Stimulated activated effector memory CD8-positive, alpha-beta T cell treated with anti-CD3 and anti-CD28 coated beads, Interleukin-12 subunit alpha, Interleukin-12 subunit beta, amount 100 ng/mL, for 72 hours (primary cell): ENCODE results near the gene TFCP2L1.
A peak's percentile ranks its signal among the peaks of the same experiment; 100 is the strongest.
"Not testable (repeated sequence)": the region's sequence is repeated elsewhere in the genome, so short reads cannot be mapped to it uniquely, and the experiment has no call there.

Experiments
- ATAC-seq: fragments of 150-1000 bp; cut with Tn5 transposase; 2 replicates; pipeline ENCODE4 v1.10.0; 2021
- DNase-seq, 2 donors: peaks; one replicate each; pipeline ENCODE4 v3.0.0; 2021 to 2022; ENCODE audit warnings: low spot score in 2 of 2
- H3K27ac Mint-ChIP-seq: one replicate; pipeline ENCODE4 v1.8.0; 2022; ENCODE audit warnings: mild to moderate bottlenecking, mixed read lengths
- H3K36me3 Mint-ChIP-seq: one replicate; pipeline ENCODE4 v1.8.0; 2022; ENCODE audit warnings: mild to moderate bottlenecking, mixed read lengths
- H3K4me1 Mint-ChIP-seq: one replicate; pipeline ENCODE4 v1.8.0; 2022; ENCODE audit warnings: mixed read lengths
- H3K4me3 Mint-ChIP-seq: one replicate; pipeline ENCODE4 v1.8.0; 2022; ENCODE audit warnings: mild to moderate bottlenecking, mixed read lengths
- H3K9me3 Mint-ChIP-seq: one replicate; pipeline ENCODE4 v1.8.0; 2022; ENCODE audit warnings: mixed read lengths

TFCP2L1 gene

DNA sequence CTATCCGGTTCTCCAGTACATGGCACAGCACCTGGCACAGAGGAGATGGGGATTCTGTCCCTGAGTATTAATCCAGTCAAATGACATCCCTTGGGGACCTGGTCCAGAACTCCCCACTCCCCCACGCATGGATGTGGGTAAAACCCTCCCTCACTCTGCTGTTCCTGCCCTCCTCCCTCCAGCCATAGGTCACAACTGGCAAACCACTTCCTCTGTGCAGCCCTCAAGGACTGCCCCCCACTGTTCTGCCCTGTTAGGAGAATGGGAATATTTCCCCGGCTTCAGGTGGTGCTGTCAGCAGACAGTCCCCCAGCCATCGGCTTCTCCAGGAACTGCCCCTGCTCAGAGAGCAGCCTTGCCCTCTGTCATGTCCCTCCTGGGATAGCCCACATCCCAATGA, 1.5 kb upstream of the TFCP2L1 start:
- Mint-ChIP-seq H3K4me3 (no peak overlapping the region), H3K36me3 (no peaks in the 10 kb centered on the region), H3K27ac (no peak overlapping the region), H3K9me3 (no peaks in the 10 kb centered on the region), H3K4me1 (peaks cover 5% of the 10 kb centered on the region)
- ATAC-seq (no peak), DNase-seq (no peak)

DNA sequence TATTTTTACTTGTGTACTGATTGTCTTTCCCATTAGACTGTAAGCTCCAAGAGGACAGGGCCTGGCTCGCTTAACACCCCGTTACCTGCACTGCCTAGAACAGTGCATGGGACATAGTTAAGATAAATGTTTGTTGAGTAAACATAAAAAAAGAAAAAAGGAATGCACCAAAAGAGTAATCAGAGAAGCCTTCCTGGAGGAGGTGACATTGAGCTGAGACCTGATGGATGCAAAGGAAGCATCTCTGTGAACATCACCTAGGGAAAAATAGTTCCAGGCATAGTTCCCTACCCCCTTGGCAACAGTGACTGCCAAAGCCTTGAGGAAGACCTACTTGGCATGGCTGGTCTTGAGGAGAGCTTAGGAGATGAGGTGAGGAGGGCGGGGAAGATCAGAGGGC, 924 bp upstream of the TFCP2L1 start:
- Mint-ChIP-seq H3K4me3 (peak overlapping the region; percentile 59), H3K36me3 (no peaks in the 10 kb centered on the region), H3K9me3 (no peaks in the 10 kb centered on the region), H3K4me1 (peaks cover 5% of the 10 kb centered on the region), H3K27ac (no peak overlapping the region)
- ATAC-seq (no peak), DNase-seq (no peak)

DNA sequence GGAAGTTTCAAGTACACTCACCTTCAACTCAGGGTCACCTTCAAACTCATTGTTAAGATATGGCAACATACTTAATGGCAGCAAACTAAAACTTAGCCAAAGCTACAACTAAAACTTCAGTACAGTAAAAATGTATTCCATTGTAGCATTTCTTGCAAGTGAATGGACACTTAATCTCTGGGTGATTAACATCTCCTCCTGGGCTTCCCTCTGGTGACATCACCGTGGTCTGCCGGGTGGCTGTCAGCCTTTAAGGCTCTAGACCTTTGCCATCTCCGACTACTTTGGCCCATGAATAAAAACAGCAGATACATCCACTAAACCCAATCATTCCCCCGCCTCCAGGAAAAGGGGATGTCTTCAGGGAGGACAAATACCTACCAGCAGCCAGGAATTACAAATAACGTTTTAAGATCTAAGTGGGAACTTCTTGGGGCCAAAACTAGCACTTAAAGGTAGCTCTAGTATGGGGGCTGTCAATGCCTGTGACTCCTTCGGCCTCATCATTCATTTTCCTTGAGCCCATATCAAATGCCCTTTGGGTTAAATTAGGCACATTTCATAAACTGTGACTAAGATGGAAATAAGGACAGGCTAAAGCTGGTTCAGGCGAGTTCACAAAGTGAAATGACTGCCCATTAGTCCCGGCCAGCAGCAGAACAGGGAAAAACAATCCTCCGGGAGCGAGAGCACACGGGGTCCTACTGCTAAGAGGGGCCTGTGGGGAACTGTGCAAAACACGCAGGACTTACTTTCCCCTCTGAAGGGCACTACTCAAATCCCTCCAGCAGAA, 1.1 kb downstream of the TFCP2L1 start:
- Mint-ChIP-seq H3K36me3 (no peaks in the 10 kb centered on the region), H3K4me1 (peaks cover 5% of the 10 kb centered on the region), H3K27ac (no peak overlapping the region), H3K9me3 (no peaks in the 10 kb centered on the region), H3K4me3 (peak overlapping the region; percentile 53)
- no peak for ATAC-seq
- DNase-seq = no peak

DNA sequence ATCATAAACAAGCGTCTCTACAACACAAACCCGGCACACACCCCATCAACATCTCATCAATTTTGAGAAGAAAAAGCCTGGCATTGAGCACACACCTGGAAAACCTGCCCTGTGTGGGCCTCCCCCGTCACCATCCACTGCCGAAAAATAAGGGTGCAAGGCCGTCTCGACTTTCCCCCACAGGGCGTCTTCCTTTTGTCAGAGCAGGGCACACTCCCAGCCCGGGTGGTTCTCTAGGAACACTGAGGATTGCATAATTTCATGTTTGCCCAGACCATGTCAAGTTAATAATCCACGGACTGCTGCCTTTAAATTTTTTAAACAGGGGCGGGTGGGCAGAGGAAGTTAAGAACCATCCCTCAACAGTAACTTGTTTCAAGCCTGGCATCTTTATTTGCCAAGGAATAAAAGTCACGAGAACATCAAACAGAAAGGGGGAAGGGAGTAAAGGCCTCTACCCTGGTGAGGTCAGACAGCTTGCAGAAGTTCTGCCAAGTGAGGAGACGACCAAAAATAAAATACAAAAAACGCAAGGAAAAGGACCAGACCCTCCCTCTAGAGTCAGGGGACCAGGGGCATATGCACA, 2.1 kb downstream of the TFCP2L1 start:
- H3K4me1 Mint-ChIP-seq = peaks cover 5% of the 10 kb centered on the region
- DNase-seq (no peak), ATAC-seq (no peak)
- H3K4me3 Mint-ChIP-seq = no peak overlapping the region
- H3K36me3 Mint-ChIP-seq = no peaks in the 10 kb centered on the region
- no peak overlapping the region for H3K27ac Mint-ChIP-seq
- no peaks in the 10 kb centered on the region for H3K9me3 Mint-ChIP-seq

DNA sequence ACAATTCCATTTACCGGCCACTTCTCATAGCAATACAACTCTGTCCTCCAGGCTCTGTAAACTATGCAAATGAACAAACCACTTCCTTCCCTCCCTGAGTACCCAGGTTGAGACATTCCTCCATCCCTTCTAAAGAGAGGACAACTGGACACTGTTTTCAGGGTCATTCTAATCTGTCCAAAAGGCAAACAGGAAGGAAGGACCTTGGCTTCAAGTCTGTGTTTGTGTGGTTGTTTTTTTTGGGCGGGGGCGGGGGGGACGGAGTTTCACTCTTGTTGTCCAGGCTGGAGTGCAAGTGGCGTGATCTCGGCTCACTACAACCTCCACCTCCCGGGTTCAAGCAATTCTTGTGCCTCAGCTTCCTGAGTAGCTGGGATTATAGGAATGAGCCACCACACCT, 3.3 kb downstream of the TFCP2L1 start:
- no peaks in the 10 kb centered on the region for H3K9me3 Mint-ChIP-seq
- ATAC-seq (no peak), DNase-seq (no peak)
- no peak overlapping the region for H3K4me3 Mint-ChIP-seq
- no peaks in the 10 kb centered on the region for H3K36me3 Mint-ChIP-seq
- no peak overlapping the region for H3K27ac Mint-ChIP-seq
- peaks cover 5% of the 10 kb centered on the region for H3K4me1 Mint-ChIP-seq

DNA sequence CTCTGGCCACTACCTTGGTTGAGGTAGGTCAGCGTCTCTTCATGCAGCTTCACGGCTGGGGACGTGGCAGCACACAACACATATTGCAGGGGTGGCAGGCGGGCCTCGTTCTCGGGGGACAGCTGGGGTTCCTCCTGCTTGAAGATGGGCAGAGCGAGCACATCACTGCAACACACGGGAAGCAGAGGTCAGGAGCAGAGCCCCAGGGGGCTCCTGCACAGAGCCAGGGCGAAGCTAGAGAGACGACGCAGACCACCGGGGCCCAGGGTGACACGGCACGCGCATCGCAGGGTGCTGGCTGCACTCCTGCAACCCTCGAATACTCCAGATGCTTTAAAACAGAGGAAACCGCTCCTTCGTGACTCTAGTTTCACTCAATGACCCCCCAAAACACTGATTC, 3.9 kb downstream of the TFCP2L1 start:
- H3K27ac Mint-ChIP-seq = no peak overlapping the region
- no peak overlapping the region for H3K4me3 Mint-ChIP-seq
- no peaks in the 10 kb centered on the region for H3K36me3 Mint-ChIP-seq
- ATAC-seq (no peak), DNase-seq (no peak)
- no peaks in the 10 kb centered on the region for H3K9me3 Mint-ChIP-seq
- H3K4me1 Mint-ChIP-seq = peaks cover 5% of the 10 kb centered on the region

DNA sequence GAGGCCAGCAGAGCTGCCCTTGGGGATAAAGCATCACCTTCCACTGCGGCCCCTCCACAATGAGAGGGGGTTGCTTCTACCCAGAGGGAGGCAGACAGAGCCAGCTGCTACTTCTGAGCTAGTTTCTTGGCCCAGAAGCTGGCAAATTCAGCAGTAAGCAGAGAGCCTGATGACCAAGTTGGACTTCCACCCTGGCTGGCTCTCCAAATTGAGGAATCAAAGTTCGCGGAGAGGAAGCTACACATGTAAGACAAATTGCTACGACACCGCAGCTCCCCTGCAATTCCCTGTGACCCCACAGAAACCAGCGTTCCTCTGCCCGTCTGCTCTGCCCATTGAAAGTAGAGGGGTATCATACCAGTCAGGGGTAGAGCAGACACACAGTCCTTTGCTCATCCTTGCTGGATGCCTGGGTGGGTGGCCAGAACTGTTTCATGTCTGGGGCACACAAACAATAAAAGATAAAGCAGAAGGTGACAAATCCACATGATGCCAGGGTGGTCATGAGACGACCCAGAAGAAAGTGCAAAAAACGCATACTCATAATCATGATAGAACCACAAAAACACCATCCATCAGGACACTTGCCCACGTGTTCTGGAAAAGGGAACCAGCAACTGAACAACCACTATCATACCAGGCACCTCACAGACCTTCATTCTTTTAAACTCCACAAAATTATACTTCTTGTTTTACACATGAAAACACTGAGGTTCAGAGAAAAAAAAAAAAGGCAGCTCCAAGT, 5.4 kb downstream of the TFCP2L1 start:
- H3K9me3 Mint-ChIP-seq = no peaks in the 10 kb centered on the region
- no peak overlapping the region for H3K4me3 Mint-ChIP-seq
- ATAC-seq = no peak
- H3K4me1 Mint-ChIP-seq = peaks cover 5% of the 10 kb centered on the region
- H3K36me3 Mint-ChIP-seq = no peaks in the 10 kb centered on the region
- no peak overlapping the region for H3K27ac Mint-ChIP-seq
- no peak for DNase-seq

DNA sequence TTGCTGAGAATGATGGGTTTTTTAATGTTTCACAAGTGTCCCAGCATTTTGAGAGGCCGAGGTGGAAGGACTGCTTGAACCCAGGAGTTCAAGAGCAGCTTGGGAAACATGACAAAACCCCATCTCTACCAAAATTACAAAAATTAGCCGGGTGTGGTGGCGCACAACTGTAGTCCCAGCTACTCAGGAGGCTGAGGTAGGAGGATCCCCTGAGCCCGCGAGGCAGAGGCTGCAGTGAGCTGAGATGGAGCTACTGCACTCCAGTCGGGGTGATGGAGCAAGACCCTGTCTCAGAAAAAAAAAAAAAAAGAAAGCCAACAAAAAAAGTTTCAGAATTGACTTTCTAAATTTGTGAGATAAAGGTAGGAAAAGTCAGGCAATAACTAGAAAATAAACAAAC, 8.7 kb downstream of the TFCP2L1 start:
- no peaks in the 10 kb centered on the region for H3K9me3 Mint-ChIP-seq
- H3K27ac Mint-ChIP-seq = no peak overlapping the region
- H3K4me1 Mint-ChIP-seq = no peaks in the 10 kb centered on the region
- ATAC-seq (no peak), DNase-seq (no peak)
- H3K4me3 Mint-ChIP-seq = no peak overlapping the region
- no peaks in the 10 kb centered on the region for H3K36me3 Mint-ChIP-seq

DNA sequence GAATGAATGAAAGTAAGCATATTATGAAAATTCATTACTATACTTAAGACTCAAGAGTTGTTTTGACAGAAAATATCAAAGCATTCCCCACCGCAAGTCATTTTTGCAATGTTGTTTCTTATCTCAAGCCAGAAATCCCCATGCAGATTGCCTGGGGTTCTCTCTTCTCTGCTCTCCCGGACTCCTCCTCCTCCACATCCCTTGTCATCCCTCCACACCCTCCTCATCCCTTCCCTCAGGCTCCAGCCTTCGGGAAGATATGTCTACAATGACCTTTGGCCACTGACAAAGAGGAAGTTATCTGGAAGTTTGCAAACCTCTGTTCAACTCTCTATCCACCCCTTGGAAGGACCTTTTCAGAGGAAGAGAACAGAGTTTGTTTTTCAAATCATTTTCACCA, 11.9 kb downstream of the TFCP2L1 start:
- DNase-seq = no peak
- no peak for ATAC-seq
- H3K36me3 Mint-ChIP-seq = no peaks in the 10 kb centered on the region
- no peaks in the 10 kb centered on the region for H3K4me1 Mint-ChIP-seq
- no peak overlapping the region for H3K27ac Mint-ChIP-seq
- H3K9me3 Mint-ChIP-seq = no peaks in the 10 kb centered on the region
- H3K4me3 Mint-ChIP-seq = no peak overlapping the region

DNA sequence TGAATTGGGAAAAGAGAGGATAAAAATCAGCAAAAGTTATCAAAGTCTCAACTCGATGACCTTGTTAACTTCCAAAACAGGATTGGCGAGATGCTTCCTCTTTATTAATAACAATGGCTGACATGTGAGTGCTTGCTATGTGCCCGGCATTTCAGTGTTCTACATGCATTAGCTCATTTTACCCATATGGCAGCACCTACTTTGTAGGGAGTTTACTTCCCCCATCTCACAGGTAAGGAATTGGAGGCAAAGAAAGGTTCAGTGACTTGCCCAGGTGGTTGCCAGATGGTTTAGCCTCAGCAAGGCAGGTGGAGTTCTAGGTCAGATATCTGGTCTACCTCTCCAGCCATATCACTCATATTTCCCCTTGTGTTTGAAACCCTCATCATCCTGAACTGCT, 12.4 kb downstream of the TFCP2L1 start:
- H3K9me3 Mint-ChIP-seq = no peaks in the 10 kb centered on the region
- no peak overlapping the region for H3K27ac Mint-ChIP-seq
- ATAC-seq = no peak
- H3K4me3 Mint-ChIP-seq = no peak overlapping the region
- no peak for DNase-seq
- H3K4me1 Mint-ChIP-seq = no peaks in the 10 kb centered on the region
- H3K36me3 Mint-ChIP-seq = no peaks in the 10 kb centered on the region

DNA sequence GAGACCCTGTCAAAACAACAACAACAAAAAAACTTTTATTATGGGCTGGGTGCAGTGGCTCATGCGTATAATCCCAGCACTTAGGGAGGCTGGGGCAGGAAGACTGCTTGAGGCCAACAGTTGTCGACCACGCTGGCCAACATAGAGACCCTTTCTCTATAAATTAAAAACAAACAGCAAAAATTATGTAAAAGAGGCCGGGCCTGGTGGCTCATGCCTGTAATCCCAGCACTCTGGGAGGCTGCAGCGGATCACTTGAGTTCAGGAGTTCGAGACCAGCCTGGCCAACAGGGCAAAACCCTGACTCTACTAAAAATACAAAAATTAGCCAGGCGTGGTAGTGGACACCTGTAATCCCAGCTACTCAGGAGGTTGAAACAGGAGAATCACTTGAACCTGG, 15.6 kb downstream of the TFCP2L1 start:
- H3K27ac Mint-ChIP-seq, ATAC-seq, H3K36me3 Mint-ChIP-seq, DNase-seq, H3K4me1 Mint-ChIP-seq, H3K9me3 Mint-ChIP-seq, H3K4me3 Mint-ChIP-seq: not testable (repeated sequence)

DNA sequence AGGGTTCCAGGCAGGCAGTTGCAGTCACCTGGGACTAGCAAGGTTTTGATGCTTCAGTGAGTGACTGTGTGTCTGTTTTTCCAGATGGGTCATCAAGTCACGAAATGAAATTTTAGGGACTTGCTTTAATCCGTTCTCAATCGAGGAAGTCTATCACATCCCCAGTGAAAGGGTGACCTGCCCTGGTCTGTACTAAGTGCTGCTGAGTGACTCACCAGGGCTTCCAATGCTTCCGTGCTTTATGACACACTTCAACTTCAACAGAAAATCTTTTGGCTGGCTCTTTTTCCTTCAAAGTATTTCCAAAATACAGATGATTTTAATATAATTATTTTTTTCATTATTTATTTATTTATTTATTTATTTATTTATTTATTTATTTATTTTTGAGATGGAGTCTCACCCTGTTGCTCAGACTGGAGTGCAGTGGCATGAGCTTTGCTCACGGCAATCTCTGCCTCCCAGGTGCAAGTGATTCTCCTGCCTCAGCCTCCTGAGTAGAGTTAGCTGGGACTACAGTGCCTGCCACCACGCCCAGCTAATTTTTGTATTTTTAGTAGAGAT, 18.4 kb downstream of the TFCP2L1 start:
- Mint-ChIP-seq H3K9me3 (no peaks in the 10 kb centered on the region), H3K4me3 (no peak overlapping the region), H3K27ac (no peak overlapping the region), H3K36me3 (no peaks in the 10 kb centered on the region), H3K4me1 (no peaks in the 10 kb centered on the region)
- ATAC-seq (no peak), DNase-seq (no peak)

DNA sequence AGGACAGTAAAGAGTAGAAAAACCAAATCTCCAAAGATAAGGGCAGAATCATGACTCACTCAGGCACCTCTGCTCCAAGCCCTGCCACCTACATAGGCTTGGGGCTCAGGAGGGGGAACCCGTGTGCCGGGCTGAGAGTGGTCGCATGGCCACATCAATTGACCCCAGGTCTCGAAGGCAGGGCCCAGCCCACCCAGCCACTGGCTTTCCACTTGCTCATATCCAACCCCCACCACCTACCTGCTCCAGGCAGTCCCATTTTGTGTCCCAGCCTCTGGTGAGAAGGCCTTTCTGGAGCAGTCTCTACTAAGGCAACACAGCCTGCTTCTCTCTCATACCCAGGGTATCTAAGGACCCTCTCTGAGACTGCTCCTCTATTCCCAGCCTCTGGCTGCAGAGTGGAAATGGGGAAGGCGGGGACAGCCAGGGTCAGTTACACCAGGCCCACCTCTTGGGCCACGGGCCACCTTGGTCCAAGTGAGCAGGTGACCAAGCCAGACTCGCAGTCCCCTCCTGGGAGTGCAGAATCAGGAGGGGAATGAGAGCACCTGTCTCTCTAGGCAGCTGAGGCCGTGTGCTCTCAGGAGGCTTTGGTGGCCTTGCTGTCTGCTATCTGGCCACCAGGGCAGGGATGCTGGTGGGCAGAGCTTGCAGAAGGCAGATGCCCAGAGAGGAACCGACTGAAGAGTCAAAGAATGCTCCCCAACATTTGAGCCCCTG, 20.8 kb downstream of the TFCP2L1 start:
- ATAC-seq (peak; percentile 46), DNase-seq (no peak)
- no peak overlapping the region for H3K27ac Mint-ChIP-seq
- no peak overlapping the region for H3K4me3 Mint-ChIP-seq
- H3K9me3 Mint-ChIP-seq = no peaks in the 10 kb centered on the region
- no peaks in the 10 kb centered on the region for H3K36me3 Mint-ChIP-seq
- no peaks in the 10 kb centered on the region for H3K4me1 Mint-ChIP-seq

DNA sequence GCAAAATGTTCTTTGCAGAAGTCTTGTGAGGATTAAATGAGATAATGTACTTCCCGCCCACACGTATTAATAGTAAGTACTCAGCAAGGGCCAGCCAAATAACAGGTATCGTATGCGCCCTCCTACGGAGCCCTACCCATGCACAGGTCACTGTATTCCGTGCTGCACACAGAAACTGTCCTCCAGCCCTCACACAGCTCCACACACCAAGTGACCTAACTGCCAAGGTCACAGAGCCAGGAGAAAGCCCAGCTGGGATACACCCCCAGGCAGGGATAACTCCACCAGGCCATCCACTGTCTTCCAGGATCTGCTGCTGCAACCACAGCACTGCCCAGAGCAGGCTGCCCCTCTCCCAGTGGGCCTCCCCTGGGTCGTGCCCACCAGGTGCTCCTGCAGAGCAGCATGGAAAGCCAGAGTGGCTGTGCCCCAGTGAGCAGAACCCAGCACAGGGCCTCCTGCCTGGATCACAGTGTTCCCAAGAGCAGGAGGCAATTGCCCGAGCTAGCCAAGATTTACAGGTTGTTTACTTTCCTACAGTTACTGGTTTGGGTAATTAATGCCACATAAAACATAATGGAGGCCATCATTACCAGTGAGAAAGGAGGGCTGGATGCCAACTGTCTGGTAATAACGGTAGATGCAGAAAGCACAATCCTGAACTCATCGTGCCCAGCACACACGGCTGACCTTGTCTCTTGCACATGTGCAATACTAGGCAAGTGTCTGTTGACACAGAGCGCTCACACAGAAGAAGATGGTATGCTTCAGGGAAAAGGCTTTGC, 24.4 kb downstream of the TFCP2L1 start:
- Mint-ChIP-seq H3K9me3 (no peaks in the 10 kb centered on the region), H3K27ac (no peak overlapping the region), H3K4me1 (peaks cover 8% of the 10 kb centered on the region), H3K4me3 (no peak overlapping the region), H3K36me3 (no peaks in the 10 kb centered on the region)
- no peak for ATAC-seq
- no peak for DNase-seq

DNA sequence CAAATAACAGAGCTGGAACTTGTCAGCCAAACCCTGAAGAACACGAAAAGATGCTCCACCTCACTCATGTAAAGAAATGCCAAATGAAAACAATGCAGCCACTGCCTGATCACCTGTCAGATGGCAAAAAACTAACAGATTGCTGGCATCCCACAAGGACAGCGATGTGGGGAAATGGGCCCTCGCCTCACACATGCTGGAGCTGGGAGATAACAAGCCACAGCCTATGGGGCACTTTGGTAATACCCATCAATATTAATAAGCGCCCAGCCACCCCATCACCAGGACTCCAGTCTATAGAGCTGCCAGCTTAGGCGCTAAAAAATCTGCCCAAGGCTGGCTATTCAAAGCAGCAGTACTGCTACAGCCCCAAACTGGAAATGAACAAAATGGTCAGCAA, 27.0 kb downstream of the TFCP2L1 start:
- H3K9me3 Mint-ChIP-seq = no peaks in the 10 kb centered on the region

More for the DNA sequence above, 27.0 kb downstream of the TFCP2L1 start:
- peaks cover 8% of the 10 kb centered on the region for H3K4me1 Mint-ChIP-seq
- no peaks in the 10 kb centered on the region for H3K36me3 Mint-ChIP-seq
- DNase-seq (no peak), ATAC-seq (no peak)
- no peak overlapping the region for H3K27ac Mint-ChIP-seq
- no peak overlapping the region for H3K4me3 Mint-ChIP-seq
